NCI-H128 (cell line): ENCODE results near the gene SVIL.
"Not testable (repeated sequence)": the region's sequence is repeated elsewhere in the genome, so short reads cannot be mapped to it uniquely, and the experiment has no call there.

Experiments
- DNase-seq: peaks from one replicate; lab custom pipeline; 2025; ENCODE audit not compliant: unreplicated experiment; lab: John Stamatoyannopoulos, UW

The SVIL gene

DNA sequence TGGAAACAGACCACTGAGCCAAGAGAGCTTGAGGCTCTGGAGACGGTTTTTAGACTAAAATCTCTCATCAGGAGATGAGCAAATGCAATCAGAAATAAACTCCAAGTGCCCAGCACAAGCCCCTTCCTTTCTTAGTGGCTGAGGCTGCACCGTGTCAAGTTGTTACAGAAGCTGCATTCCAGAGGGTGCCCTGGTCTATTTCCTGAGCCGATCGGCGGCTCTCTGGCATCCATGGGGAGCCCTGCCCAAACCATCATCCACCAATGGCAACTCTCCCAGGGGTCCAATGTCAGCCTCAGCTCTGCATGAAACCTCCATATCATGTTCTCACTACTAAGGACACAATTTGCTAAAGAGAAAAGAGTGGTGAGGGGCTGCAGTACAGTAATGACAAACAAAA, 89.6 kb downstream of the SVIL start:
- no peak for DNase-seq

- no peak for DNase-seq
Observed at GRCh38 chr10:29543715-29544114, 91.1 kb downstream of the SVIL start.

GRCh38 chr10:29542723-29543122, 92.0 kb downstream of the SVIL start:
- no peak for DNase-seq

GRCh38 chr10:29541422-29542210, 93.2 kb downstream of the SVIL start:
- no peak for DNase-seq

DNA sequence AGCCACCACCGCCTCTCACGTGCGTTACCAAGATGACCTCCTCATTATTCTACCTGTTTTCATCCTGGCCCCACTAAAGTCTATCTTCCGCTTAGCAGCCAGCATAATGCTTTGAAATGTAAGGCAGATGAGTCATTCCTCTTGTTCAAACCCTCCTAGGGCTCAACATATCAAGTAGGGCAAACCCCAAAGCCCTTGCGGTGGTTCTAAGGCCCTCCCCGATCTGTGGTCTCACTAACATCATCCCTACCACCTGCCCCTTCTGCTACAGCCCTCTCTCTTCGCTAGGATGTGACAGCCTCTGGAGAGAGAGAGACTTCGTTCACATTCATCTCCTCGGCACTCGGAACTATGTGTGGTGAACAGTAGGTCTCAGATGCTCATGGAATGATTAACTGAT, 94.8 kb downstream of the SVIL start:
- DNase-seq, result no peak

DNA sequence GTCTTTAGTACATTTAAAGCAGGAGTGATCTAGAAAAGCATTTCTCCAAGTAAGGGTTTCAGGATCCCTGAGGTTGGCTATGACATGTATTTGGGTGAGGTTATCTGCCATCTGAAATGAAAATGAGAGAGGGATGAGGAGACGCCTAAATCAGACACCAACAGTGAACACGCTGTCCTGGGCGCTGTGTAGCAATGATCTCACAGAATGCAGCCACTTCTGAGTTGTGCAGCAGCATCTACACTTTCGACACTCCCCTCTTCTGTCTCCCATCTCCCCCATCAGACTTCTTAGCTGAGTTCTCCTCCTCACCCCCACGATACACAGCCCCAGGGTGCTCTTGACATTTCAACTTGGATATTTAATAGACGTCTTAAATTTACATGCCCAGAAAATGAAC, 95.4 kb downstream of the SVIL start:
- DNase-seq, result no peak

DNA sequence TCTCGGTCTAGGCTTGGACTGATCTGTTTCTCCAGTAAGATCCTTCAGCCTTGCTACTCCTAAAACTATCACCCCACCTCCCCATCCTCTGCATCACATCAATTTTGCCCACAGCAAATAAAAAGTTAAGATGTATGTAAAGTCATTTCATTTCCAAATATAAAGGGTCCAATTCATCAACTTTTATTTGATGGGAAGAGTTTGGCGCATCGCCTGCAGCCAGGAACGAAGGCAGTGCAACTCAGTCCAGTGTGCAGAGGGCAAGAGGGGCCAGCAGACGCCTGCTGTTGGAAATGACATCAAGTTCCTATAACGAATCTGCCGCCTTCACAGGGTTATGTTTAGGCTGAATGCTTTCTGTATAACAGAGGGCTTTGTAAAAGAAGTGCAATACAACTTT, 97.0 kb downstream of the SVIL start:
- no peak for DNase-seq

GRCh38 chr10:29536691-29537090, 98.1 kb downstream of the SVIL start:
- DNase-seq, result not testable (repeated sequence)

- no peak for DNase-seq
Observed at GRCh38 chr10:29535778-29536453, 98.9 kb downstream of the SVIL start.

GRCh38 chr10:29535012-29535777, 99.6 kb downstream of the SVIL start:
- no peak for DNase-seq

GRCh38 chr10:29534590-29534989, 100.2 kb downstream of the SVIL start:
- no peak for DNase-seq

GRCh38 chr10:29533696-29534285, 101.0 kb downstream of the SVIL start:
- no peak for DNase-seq

- DNase-seq, result no peak
Observed at GRCh38 chr10:29533046-29533445, 101.7 kb downstream of the SVIL start.

DNA sequence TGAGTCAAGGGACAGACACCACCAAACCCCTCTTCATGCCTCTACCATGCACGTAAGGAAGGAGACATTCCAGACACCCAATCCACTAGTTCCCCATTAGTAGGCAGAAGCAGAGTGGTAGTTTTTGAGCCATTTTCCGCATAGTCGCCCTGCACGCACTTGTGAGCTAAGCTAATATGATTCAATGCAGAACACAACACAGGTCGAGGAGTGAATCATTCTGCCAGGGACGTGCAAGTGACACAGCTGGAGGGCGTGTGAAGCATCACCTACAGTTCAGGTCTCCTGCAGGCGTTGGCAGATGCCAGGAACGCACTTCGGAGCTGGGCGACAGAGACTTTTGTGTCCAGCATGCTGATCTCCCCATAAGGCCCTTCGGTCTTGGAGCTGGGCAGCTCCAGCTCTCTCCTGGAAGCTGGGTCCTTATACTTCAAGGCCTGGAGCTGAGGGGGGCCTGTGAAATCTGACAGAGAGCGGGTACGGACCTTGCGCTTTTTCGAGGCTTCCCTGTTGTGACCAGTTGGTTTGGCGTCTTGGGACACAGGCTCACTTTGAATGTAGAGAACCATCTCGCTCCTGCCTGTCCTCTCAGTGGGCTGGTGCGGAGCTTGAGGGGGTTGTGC, 102.4 kb downstream of the SVIL start:
- DNase-seq, result no peak

GRCh38 chr10:29530112-29530976, 104.4 kb downstream of the SVIL start:
- no peak for DNase-seq

- DNase-seq, result no peak
Observed at GRCh38 chr10:29529146-29529545, 105.6 kb downstream of the SVIL start.

DNA sequence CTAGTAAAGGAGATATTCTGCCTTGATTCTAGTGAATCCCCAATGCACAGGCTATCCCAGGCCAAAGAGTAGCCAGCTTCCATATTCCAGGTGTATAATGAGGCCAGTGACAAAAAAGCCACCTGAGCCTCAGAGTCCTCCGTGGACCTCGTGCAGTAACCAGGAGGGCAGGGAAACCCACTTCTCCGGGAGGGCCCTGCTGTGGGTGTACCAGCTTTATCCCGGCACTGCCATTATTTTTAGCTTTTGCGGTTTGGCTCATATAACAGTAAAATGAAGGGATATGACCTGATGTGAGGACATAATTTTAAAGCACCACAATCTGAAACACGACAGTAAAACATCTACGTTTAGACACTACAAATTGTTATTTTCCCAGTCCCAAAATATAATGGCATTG, 109.0 kb downstream of the SVIL start:
- no peak for DNase-seq

DNA sequence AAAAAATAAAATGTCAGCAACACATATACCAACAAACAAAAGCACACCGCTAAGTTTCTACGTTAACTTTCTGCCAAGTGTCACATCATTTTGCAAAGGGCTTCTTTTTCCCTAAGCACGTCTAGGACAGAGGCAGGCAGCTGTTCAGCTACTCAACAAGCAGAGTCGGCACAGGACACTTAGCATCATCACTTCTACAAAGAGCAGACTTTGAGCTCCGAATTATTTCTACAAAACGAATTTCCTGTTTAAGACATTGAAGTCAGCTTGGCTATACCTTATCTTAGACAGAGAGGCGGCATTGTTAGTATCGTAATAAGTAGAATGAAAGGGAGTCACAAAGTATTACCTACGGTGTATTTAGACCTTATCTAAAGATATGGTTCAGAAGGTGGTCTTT, 110.1 kb downstream of the SVIL start:
- no peak for DNase-seq

DNA sequence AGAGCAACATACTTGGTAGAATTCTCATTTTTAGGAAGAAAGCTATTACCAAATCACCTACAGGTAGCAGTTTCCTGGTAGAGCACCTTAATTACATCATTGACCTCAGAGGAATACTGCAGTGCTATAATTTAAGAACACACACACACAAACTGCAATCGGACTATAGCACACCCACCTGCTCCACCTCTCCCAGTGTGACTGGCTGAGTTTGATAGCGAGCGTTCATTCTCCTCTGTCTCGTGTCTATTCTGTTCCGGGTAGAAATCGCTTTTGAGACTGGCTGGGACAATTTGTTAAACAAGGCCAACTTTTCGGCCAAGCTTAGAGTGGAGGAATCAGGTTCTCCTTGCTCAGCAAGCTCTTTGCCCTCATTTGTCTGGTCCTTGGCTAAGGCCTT, 110.5 kb downstream of the SVIL start:
- no peak for DNase-seq

DNA sequence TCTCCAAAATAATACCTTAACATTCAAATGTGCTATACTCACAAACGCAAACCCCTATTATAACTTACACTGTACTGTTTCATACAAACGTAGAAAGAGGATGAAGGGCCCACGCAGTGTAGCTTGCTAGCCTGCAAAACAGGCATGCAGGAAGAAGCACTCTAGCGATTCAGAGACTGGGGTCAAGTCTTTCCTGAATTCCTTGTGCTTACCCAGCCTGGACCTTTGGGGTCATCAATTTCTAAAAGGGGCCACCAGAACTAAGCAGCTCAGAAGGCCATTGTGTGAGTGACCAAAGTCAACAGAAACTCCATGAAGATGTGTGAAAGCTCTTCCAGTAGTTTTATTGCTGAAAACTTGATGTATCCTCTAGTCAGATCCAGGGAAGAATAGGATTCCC, 111.9 kb downstream of the SVIL start:
- DNase-seq, result no peak
